GM03348 (cell line): ENCODE data around the gene TSPAN16.
"Not testable (repeated sequence)": the region's sequence is repeated elsewhere in the genome, so short reads cannot be mapped to it uniquely, and the experiment has no call there.

ENCODE experiments used
- DNase-seq: peaks from one replicate; pipeline ENCODE4 v3.0.0; 2012; ENCODE audit warnings: low spot score

Gene TSPAN16

DNA sequence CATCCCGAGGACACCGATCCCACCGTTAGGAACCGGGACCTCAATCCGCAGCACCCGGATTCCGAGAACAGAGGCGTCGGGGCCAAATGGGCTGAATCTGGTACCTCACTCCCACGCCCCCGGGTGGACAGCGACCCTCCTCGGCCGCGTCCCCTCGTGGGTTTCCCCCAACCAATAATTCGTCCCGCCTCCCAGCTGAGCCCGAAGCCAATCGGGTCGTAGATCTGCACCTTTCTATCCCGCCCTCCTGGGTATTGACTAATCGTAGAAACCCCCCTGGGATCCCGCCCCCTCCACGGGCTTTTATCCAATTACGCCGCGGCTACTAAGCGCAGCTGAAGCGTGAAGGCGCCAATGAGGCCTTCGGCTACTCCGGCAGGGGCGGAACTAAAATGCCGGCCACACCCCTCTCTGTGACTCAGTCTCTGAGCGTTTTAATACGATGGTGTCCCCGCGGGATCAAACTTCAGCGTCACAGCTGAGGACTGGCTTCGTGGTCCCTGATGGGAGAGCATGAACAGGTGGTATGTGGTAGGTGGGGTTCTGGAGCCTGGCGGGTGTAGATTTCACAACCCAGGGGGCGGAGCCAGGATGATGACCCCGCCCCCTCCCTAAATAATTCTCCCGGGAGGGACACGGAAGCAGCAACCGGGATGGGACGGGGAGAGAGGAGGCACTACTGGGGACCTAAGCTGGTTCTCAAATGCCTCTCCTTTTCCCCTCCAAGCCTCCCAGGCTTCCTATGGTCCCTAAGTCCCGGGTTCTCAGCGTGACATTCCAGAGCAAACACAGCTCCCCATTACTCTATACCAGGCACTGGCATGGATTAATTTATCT, 50.4 kb downstream of the TSPAN16 start, which contains the start of the genes CCDC159 and TMEM205:
Gene CCDC159 (plus strand): TSS at position 416 of the 837 bp plus-strand sequence. CDS start 88 bp downstream, at position 504.
Gene TMEM205 (minus strand): TSS at position 165 of the 837 bp plus-strand sequence. CDS start 649 bp downstream, outside the sequence.
- peak; percentile 96 for DNase-seq

DNA sequence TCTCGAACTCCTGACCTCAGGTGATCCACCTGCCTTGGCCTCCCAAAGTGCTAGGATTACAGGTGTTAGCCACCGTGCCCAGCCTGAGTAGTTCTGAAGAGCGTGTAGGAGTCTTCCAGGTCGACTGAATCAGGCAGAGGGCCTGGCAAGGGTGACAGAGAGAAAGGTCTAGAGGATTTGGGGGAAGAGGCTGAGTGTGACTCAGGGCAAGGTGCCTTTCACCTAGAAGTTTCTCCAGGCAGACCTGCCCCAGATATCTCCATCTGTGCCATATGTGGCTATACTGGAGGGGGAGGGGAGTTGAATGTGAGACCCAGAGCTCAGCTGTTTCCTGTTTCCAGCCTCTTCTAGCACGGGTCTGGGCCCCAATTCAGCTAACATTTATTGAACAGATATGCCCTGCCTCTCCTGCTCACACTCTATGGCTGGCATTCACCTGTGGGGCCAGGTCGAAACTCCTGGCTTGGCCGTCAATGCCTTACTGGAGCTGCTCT, 51.6 kb downstream of the TSPAN16 start:
- no peak for DNase-seq

DNA sequence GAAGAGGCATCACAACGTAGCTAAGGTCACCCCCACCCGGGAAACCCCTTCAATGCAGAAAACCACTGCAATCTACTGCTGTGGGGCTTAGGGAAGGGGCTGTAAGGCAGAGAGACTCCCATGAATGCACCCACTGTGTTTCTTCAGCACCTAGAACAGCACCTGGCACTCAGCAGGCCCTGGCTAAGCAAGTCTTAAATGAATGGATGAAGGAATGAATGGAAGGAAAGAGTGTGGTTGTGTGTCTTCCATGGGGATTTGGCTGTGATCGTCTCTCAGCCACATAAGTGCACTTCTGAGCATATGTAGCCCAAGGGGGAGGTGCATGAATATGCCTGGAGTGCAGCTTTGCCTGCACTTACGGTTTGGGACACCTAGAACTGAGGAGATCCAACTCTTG, 53.2 kb downstream of the TSPAN16 start:
- DNase-seq: no peak

DNA sequence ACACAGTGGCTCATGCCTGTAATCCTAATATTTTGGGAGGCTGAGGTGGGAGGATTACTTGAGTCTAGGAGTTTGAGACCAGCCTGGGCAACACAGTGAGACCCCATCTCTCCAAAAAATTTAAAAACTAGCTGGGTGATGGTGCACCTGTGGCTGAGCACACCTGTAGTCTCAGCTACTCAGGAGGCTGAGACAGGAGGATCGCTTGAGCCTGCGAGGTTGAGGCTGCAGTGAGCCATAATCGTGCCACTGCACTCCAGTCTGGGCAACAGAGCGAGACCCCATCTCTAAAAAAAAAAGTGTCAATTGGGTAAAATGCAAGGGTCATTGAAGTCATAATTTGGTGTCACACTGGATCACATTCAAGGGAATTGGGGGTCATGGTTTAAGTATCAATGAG, 58.1 kb downstream of the TSPAN16 start:
- not testable (repeated sequence) for DNase-seq

DNA sequence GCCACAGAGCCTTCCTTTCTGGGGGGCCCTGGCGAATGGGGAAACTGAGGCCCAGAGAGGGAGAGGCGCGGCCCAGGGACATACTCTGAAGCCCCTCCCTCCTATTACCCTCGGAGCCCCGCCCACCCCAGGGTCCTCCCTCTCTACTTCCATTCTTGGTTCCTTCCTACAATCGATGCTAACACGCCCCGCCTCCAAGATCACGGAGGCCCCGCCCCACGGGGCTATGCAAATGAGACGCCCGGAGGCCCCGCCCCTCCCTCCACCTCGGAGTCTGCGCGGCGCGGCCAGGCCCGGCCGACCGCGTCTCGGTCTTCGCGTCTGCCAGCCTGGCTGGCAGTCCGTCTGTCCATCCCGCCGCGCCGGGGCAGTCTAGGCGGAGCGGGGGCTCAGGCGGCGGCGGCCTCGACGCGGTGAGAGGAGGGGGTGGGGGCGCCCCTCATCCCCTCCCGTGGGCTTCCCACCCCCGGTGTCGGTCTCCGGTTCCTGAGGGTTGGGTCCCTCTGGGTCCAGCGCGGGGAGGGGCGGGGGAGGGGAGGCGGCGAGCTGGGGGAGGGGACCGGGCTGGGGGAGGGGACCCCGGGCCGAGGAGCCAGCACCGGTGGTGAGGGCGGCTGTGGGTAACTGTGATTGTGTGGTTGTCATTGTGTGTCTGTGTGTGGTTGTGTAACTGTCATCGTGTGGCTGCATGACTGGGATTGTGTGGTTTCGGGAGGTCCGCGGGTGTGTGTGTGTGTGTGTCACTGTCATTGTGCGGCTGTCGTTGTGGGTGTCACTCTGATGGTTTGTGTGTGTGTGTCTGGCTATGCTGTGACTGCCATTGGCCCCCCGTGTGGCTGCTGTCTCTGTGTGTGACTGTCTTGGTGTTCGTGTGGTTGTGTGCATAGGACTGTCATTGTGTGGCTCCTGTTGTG, 59.5 kb downstream of the TSPAN16 start, which contains the start of gene PLPPR2:
Gene PLPPR2 (plus strand): TSS at position 273 of the 914 bp plus-strand sequence. CDS start 2,242 bp downstream, outside the sequence.
- peak; percentile 97 for DNase-seq

DNA sequence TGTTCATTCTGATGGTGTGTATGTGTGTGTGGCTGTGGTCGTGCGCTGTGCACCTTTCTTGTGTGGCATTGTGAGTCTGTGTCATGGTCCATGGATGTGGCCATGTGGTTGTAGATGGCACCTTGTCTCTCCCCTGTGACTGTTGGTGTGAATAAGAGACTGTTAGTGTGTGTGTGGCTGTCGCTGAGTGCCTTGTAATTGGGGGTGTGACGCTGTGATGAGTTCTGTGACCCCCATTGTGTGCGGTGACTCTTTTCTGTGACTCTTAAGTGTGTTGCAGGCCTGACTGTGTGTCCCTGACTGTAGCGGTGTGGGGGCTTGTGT, 60.1 kb downstream of the TSPAN16 start:
- no peak for DNase-seq

DNA sequence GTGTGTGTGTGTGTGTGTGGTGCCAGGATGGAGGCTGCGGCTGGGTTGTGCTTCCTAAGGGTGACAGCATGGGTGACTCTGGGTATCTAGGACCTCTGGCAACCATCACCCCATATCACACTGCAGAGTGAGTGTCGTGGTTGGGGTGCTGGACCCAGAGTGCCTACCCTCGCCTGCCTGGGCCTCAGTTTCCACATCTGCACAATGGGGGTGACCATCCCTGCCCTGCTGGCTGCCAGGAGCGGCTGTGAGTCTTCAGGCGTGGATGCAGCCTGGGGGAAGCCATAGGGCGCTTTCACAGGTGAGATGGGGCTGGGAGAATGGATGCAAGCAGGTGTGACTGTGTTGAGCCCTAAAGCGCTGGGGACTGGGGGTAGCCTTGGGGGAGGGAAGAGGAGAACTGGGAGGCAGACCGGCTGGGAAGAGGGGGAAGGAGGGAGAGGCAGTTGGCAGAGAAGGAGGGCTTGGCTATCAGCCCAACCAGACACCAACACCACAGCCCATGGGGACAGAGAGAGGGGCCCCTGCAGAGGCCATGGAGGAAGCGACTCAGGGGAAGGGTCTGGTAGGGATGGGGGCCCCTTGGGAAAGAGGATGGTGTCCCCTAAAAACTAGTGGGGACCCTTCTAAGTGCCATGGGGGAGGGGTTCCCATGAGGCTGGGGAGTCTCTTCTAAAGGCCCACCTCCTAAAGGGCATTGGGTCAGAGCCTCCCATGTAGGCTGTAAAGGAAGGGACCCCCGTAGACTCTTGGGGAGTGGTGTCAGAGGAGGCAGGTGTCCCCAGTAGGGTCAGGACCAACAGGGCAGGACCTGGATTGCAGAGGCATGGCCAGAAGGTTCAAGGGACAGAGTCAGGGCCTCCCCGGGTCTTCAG, 61.0 kb downstream of the TSPAN16 start:
- DNase-seq: no peak

DNA sequence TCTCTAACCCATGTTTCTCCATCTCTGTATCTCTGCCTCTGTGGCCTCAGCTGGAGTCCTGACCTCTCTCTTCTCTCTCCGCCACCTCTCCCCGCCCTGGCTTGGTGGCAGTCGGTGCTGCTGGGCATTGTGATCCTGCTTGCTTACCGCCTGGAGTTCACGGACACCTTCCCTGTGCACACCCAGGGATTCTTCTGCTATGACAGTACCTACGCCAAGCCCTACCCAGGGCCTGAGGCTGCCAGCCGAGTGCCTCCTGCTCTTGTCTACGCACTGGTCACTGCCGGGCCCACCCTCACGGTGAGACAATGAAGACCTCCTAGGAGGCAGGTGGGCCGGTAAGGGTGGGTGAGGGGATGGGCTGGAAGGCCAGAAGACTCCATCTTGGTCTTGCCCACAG, 63.5 kb downstream of the TSPAN16 start:
- DNase-seq: no peak

DNA sequence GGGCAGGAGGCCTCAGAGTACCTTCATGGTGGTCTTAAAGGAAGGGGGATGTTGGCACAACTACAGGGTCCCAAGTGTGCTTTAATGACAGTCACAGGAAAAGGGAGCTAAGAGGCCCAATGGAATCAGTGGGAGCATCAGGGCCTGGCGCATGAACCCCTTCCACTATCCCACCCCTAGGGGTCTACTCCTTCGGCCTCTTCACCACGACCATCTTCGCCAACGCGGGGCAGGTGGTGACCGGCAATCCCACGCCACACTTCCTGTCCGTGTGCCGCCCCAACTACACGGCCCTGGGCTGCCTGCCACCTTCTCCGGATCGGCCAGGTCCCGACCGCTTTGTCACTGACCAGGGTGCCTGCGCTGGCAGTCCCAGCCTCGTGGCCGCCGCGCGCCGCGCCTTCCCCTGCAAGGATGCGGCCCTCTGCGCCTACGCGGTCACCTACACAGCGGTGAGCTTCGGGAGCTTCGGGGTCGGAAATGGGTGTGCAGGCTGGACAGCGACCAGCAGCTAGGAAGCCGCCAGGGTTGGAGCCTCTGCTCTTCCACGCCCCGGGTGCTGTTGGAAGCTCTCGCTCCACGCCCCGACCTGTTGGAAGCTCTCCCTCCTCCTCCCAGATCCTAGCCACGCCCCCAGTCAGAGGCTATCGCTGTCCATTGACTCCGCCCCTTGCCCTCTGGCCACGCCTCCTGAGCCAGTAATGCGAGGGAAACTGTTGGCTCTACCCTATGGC, 65.2 kb downstream of the TSPAN16 start:
- no peak for DNase-seq

DNA sequence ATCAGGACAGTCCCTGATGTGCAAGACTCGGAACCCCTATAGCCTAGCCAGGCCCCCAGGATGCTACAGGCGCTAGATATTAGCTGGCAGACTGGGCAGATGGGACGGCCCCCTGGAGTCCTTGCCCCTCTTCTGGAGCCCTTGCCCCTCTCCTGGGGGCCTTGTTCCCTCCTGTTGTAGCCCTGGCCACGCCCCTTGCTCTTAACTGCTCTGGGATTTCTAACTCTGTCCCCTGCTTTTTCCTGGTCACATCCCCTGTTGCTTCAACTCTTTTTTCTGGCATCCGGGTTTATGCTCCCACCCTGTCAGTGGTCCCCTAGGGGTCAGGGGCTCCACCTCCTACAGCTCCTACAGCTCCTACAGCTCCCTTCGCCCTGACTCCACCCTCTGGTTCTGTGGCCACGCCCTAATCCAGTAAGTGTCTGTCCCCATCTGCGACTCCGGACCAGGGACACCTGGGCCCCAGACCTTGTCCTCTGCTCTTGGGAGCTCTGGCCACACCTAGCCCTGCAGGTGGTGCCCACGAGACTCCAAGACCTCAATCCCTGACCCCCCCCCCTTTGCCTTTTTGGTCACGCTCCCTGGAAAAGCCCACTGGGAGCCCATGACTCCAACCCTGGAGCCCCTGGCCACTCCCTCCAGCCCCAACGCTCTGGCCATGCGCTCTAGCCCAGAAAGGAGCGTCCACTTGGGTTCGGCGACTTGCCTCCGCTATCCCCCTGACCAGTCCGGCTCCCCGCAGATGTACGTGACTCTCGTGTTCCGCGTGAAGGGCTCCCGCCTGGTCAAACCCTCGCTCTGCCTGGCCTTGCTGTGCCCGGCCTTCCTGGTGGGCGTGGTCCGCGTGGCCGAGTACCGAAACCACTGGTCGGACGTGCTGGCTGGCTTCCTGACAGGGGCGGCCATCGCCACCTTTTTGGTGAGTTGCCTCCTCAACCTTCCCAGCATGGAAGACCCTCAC, 66.1 kb downstream of the TSPAN16 start:
- DNase-seq: no peak

DNA sequence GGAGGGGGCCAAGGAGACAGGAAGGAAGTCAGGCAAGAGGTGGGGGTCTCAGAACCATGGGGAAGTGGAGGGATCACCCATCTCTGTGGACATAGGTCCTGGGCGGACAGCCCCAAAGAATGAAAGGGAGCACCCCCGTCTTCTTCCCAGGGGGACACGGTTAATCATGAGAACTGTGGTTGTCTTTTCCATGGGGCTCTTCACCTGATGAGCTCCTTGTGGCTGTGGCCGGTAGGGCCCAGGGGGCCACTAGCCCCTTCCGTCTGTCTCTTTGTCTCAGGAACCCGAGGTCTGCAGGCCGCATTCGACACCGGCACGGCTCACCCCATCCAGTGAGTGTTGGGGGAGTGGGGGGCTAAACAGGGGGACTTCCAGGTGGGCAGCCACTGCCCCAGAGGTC, 67.9 kb downstream of the TSPAN16 start:
- no peak for DNase-seq

DNA sequence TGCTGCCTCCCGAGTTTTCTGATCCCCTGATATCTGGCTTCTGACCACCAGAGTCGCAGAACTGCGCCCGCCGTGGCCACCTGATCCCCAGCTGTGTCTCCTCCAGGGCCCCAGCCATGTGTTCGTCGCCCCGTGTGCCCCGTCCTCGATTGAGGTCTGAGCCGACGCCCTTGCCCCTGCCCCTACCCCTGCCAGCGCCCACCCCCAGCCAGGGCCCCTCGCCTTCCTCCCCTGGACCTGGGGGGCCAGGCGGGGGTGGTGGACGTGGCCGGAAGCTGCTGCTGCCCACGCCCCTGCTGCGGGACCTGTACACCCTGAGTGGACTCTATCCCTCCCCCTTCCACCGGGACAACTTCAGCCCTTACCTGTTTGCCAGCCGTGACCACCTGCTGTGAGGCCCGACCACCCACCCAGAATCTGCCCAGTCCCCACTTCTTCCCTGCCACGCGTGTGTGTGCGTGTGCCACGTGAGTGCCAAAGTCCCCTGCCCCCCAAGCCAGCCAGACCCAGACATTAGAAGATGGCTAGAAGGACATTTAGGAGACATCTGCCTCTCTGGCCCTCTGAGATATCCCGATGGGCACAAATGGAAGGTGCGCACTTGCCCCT, 68.4 kb downstream of the TSPAN16 start:
- DNase-seq: no peak

DNA sequence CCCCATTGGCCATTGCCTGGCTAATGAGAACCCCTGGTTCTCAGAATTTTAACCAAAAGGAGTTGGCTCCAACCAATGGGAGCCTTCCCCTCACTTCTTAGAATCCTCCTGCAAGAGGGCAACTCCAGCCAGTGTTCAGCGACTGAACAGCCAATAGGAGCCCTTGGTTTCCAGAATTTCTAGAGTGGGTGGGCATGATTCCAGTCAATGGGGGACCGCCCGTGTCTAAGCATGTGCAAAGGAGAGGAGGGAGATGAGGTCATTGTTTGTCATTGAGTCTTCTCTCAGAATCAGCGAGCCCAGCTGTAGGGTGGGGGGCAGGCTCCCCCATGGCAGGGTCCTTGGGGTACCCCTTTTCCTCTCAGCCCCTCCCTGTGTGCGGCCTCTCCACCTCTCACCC, 69.0 kb downstream of the TSPAN16 start:
- no peak for DNase-seq
